IPS DF 19.7 (cell line): ENCODE data around the gene TP53TG5.

ENCODE experiments used
- DNase-seq: peaks from one replicate; pipeline ENCODE4 v3.0.0-alpha.2; 2013; ENCODE audit warnings: low read depth, low spot score

TP53TG5 gene

DNA sequence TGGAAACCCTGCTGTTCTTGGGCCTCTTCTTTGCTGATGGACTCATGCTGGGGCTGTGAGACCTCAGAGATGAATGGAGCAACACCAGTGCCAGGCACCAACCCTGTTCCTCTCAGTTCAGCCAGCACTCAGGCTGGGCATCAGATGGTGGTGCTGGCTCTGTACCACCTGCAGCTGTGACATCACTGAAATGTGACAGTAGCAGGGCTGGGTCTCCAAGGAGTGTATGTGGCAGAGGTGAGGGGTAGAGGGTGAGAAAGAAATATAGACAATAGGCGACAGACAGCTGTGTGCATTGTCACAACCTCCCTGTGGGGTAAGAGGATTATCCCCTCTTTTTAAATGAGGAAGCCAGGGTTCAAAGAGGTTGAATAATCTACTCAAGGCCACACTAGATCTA, at the start of gene TP53TG5:
TSS of gene TP53TG5 (minus strand) at position 135 of the 400 bp plus-strand sequence. CDS start at position 46, 89 bp downstream.
- DNase-seq, result no peak

DNA sequence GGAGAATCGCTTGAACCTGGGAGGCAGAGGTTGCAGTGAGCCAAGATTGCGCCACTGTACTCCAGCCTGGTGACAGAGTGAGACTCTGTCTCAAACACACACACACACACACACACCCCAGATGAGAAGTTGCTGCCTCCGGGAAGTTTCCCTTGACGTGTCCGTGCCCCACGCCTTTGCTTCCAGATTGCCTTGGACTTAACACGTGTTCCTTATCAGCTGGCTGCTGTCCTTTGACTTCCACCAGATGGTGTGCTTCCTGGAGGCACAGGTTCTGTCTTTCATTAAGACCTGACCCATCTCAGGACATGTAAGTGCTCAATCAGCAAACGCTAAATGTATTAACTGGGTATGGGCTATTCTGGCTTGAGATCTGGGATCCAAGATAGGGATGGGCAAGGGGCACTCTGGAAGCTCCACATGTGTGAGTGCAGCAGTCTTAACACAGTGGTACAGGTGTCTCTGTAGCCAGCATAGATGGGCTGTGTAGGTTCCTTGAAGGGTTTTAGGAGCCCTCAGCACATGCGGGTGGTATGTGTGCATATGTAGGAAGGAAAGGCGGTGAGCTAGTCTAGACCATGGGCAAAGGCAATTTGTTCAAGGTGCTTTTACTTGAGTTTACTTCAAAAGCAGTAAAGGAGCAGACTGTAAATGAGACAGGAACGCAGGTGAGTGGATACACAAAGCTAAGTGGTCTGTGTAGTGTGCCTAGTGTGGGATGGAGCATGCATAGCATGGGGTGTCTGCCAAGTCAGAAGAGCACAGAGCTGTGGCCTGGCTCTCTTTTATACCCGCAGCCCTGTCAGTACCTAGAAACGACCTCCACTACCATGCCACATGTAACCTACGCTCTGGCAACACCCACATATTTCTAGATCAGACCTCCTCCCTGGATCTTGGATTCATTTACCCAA, 49.4 kb upstream of the TP53TG5 start:
- DNase-seq, result no peak

DNA sequence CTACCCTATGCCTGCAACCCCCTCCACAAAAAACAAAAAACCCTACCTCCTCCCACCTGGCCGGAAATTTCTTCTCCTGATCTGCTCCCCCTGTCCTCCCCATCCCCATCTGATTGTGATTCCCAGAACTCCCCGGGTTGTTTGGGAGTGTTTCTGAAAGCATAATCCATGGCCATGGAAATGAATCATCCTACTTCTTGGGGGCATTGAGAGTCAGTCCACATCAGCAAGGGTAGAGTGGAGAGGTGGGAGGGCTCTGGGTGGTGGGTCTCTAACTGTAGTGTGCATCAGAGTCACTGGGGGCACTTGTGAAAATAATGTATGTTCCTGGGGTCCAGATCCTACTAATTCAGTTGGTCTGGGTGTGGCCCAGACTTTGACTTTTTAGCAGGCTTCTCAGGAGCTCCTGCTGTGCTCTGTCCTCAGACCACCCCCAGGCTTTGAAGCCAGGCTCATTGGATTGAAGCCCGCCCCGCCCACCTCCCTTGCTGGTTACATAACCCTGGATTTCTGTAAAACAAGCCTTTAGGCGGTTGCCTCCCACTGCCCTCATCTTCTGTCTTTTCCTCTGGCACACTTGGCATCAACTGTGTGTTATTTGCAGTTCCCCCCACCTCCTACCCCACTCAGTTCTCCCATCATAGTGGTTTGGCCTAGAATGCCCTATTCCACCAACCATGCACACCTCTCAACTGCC, 48.3 kb upstream of the TP53TG5 start:
- DNase-seq, result no peak

DNA sequence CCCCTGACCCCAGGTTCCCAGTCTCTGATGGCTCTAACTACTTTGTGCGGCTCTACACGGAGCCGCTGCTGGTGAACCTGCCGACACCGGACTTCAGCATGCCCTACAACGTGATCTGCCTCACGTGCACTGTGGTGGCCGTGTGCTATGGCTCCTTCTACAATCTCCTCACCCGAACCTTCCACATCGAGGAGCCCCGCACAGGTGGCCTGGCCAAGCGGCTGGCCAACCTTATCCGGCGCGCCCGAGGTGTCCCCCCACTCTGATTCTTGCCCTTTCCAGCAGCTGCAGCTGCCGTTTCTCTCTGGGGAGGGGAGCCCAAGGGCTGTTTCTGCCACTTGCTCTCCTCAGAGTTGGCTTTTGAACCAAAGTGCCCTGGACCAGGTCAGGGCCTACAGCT, 47.4 kb upstream of the TP53TG5 start:
- no peak for DNase-seq

DNA sequence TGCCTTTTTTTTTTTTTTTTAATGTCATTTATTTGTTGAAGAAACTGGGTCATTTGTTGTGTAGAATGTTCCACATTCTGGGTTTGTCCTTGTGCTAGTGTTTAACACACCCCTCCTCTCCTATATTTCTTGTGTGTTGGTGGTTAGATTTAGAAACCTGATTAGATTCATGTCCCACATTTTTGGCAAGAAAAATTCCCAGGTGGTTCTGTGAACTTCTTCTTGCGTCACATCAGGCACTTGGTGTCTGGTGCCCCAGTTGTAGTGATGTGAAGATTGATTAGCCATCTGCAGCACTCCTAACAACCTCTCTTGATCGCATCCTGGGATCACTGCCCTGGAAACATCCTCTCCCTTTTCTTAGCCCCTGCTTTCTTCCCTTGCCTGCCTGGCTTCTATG, 45.6 kb upstream of the TP53TG5 start:
- DNase-seq, result no peak

DNA sequence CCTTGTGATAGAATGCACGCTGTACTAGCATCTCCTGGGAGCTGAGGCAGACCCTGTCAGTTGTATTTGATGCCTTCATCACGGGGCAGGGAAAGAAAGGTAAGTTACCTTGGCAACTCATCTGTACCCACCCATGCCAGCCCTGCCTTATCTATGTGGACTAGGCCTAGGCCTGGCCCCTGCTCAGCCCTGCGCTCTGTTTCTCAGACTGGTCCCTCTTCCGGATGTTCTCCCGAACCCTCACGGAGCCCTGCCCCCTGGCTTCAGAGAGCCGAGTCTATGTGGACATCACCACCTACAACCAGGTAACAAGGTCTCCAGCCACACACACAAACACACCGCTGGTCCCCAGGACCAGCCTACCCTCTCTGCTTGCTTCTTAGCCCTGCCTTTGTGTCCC, 42.0 kb upstream of the TP53TG5 start:
- DNase-seq, result no peak

DNA sequence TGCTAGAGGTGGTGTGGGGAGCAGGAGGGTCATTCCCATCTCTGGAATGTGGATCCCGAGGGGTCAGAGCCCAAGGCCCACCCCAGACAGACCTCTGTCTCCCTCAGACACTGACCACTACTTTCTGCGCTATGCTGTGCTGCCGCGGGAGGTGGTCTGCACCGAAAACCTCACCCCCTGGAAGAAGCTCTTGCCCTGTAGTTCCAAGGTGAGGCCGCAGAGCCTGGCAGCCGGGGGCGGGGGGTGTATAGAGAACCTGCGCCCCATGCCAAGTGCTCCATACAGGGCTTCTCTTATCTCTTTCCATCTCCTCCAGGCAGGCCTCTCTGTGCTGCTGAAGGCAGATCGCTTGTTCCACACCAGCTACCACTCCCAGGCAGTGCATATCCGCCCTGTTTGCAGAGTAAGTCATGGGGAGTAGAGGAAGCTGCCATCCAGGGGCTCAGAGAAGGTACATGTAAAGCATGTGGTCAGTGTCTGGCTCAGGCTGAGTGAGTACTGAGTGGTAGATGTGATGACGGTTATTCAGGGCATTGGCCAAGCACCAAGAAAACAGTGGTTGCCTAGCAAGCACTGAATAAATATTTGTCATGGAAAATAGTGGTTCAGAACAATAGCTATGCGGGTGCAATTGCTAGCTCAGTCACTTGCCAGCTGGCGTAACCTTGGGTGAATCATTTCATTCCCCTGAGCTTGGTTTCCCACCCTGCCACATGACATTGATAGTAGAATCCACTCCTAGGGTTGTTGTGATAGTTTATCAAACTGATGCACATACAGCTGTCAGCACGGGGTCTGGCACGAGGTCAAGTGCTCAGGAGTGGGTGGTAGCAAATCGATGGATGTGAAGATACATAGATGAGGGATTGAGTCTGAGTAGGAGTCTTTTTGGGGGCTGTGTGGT, 41.3 kb upstream of the TP53TG5 start:
- DNase-seq, result no peak

DNA sequence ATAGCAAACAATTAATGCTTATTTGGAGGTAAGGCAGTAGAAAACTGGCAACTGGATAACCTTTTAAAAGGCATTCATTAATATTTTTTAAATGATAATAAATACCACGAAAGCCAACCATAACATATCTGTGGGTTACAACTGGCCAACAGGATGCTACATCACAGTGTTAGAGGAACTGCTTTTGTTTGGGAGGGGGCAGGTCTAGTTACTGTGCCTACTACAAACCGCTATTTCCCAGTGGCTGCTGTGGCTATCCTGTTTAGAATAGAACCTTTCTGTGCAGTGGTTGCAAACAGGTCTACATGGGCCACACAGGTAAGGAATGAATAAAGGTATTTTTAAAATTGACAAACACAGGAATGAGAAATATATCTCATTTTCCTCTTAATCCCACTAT, 38.8 kb upstream of the TP53TG5 start:
- DNase-seq, result no peak

DNA sequence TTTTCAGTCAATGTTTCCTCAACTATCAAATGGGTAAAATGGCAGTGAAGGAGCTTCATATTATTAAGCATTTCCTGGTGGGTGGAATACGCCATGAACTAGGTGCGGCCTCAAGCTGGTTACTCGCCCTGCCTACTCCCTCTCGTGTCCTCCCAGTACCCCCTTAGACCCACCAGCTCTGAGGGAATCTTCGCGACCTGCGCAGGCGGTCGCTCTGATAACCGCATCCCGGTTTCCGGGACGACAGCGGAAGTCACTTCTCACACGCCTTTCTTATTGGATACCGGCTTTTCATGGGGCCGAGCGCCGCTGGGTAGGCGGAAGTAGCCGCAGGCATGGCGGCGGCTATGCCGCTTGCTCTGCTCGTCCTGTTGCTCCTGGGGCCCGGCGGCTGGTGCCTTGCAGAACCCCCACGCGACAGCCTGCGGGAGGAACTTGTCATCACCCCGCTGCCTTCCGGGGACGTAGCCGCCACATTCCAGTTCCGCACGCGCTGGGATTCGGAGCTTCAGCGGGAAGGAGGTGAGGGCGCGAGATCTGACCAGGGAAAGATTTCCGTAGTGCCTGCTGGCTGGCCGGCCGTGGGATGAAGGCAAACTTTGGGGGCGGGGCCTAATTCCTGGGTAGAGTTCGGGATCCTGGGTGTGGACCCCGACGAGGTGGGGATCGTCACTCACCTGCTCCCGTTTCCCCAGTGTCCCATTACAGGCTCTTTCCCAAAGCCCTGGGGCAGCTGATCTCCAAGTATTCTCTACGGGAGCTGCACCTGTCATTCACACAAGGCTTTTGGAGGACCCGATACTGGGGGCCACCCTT, 37.9 kb upstream of the TP53TG5 start, which contains the start of gene PIGT:
TSS of gene PIGT (plus strand) at position 320 of the 816 bp plus-strand sequence. CDS start at position 336, 16 bp downstream.
- no peak for DNase-seq

DNA sequence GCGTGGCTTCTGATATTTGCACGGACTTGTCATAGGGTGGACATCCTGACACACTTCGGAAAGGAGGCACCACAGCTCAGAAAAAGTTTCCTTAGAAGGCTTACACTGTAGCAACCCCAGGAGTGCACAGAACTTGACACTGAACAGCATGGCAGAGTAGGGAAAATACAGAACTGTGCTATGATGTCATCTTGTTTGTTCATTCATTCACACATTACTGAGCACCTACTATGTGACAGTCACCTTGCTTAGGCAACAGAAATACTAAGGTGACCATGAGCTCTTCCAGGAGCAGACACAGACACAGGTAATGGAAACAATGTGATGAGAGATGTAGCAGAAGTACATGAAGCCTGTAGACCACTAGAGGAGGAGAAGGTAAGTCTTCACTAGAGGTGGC, 35.4 kb upstream of the TP53TG5 start:
- DNase-seq, result no peak

DNA sequence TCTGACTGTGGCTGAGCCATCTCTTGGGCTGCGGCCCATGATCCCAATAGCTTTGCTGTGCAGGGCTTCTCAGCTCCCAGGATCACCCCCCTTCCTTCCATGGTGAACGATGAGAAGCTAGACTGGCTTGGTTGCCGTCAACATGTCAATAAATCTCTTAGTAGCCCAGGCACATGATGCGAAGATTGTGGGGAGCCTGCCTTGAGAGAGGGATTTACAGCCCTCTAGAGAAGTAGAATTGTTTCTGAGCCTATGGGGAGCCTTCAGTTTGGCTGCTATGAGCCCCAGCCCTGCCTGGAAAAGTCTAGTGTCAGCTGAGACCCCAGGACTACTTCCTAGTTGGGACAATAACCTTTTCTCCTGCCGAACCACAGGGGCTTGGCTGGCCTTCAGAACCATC, 34.5 kb upstream of the TP53TG5 start:
- no peak for DNase-seq

DNA sequence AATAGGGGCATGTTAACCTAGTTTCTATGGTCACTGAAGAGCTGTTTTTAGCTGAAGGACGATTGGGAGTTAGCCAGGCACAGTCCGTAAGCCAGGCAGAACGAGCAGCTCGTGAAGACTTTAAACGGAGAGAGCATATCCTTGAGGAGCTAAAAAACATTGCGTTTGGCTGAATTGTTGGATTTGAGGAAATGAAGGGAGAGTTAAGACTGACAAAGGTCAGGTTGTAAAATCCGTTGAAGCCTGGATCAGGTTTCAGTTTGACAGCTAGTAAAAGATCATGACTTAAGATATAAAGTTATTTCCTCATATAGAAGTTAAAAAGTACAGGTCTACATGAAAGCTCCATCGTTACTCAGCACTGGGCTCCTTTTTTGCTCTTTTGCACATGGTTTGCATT, 32.8 kb upstream of the TP53TG5 start:
- DNase-seq, result no peak

DNA sequence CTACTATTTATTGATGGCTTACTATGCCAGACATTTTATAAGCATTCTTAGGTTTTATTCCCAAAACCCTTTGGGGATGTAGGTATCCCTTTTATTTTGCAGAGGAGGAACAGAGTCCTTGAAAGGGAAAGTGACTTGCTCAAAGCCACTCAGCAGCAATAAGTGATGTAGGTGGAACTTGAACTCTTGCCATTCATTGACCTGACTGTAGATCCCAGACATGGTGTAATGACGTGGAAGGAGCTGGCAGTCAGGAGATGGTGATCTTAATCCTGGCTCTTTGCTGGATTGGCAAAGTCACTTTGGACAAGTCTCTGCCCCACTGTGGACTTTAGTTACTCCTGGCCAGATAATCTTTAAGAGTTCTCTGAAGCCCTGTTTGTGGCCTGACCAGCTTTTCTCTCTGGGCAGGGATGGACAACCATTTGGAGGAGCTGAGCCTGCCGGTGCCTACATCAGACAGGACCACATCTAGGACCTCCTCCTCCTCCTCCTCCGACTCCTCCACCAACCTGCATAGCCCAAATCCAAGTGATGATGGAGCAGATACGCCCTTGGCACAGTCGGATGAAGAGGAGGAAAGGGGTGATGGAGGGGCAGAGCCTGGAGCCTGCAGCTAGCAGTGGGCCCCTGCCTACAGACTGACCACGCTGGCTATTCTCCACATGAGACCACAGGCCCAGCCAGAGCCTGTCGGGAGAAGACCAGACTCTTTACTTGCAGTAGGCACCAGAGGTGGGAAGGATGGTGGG, 31.6 kb upstream of the TP53TG5 start:
- no peak for DNase-seq

DNA sequence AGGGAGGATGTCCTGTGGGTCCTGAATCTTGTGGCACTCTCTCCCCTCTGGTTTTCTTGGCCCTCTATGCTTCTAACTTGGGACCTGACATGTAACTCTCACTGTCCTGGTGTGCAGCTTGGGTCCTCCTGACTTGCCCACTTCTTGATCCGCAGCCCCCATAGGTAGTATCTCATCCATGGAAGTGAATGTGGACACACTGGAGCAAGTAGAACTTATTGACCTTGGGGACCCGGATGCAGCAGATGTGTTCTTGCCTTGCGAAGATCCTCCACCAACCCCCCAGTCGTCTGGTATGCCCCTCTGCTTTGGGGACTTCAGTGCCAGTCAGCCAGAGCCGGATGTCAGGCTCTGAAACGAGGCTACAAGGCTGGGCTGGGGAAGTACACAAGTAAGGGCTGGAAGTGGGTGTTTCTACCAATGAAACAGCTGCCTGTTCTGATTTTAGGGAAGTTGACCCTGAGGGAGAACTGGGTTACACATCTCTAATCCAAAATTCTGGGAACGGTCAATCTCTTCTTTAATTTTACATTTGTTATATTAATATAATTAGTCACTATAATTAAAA, 30.6 kb upstream of the TP53TG5 start:
- no peak for DNase-seq

DNA sequence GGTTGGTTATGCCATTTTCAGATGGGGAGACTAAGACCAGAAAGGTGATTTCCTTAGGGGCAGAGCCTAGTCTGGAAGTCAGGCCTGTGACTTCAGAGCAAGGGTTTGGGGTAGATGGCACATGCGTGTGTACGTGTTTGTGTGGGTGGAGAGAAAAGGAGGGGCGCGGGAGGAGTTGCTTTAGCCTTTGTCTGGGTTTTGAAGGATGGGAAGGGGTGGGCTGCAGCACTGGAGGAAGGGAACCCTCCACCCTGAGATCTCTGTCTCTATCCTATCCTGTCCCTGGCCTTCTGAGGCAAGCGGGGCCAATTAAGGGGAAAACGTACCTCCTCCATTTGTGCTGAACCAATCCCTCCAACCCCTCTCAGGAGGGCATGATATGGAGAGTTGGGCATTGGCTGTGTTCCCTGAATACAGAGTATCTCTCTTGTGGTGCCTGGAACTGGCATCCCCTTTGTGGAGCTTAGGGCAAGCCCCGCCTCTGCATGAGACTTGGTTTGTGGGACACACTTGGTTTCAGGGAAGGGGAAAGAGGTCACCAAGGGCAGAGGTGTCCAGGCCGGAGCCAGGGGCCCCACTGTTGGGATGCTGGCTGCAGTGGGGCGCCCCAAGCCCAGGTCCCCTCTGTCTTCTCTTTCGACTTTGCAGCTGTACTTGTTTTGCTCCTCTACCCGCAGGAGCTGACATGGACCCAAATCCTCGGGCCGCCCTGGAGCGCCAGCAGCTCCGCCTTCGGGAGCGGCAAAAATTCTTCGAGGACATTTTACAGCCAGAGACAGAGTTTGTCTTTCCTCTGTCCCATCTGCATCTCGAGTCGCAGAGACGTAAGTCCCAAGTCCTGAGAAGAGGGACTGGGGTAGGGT, 29.9 kb upstream of the TP53TG5 start, which contains the start of gene DBNDD2:
TSS of gene DBNDD2 (plus strand) at position 507 of the 863 bp plus-strand sequence. CDS start at position 686, 179 bp downstream.
- no peak for DNase-seq

DNA sequence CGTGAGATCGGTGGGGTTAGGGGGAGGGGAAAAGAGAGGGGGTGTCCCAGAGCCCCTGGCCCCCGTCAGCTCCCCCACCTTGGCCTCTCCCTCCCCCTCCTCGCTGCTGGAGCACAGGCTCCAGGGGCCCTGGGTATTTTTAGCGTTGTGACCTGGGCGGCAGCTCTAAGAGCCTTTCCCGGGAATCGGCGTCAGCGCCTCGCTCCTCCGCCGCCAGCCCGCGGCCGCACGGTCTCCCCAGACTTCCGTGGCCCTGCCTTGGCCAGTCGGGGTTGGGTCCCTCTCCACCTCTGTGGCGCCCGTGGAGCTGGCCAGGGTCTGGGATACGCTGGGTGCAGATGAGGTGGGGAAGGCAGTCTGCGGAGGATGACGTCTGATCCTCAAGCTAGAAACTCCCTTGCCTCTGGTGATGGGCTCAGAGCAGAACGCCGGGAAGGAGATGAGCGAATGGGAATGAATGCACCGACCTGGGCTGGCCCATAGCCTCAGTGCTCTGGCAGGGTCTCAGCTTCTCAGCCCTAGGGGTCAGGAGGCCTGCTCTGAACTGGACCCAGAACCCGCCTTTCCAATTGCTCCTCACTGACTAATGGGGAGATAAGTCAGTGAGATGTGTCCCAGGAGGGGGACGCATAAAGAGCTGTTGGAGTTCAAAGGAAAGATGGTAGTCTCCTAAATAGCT, 29.1 kb upstream of the TP53TG5 start:
- no peak for DNase-seq

DNA sequence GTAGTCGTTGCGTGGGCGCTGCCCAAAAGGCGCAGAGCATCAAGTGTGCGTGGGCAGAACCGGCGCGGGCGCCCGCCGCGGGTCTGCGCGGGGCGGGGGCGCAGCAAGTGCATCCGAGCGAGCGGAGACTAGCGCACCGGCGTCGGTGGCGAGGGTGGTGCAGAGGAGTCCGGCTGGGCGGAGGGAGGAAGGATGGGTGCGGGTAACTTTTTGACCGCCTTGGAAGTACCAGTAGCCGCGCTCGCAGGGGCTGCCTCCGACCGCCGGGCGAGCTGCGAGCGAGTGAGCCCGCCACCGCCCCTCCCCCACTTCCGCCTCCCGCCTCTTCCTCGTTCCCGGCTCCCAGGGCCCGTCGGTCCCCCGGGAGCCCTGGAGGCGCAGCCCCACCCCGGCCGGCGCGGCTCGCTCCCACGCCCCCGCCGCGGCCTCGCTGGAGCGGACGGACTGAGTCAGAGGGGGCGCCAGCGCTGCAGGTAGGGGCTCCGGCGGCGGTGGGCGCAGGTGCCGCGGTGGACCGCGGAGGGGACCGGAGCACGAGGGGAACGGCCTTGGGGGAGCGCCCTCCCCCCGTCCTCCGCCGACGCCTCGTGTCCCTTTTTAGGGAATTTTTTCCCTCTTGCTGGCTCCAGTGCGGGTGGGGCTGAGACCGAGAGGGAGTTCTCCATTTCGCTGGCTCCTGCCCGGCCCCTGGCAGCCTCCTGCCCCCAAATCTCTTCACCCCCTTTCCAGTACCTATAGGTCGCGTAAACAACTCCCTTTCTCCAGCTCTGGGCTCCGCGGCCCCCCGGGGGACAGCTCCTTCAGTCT, 28.3 kb upstream of the TP53TG5 start:
- DNase-seq, result no peak
